Panc1 (cell line): Measurements from ENCODE around the gene CD151. TPM values are rescaled to one million over a fixed set of nuclear protein-coding genes. Genes with fewer than 3 reads are reported as not detected.

Experiments used
- ATAC-seq: fragments of 200-7000 bp; cut with Tn5 transposase; 2 replicates; pipeline ENCODE4 v1.9.1; 2020; ENCODE audit warnings: mild to moderate bottlenecking, moderate library complexity
- BruUV-seq: library from RNA; stranded (reverse); fragments of 400-500 nt; replicated peaks from 2 replicates; lab custom pipeline; 2021; lab: Mats Ljungman, UMichigan
- CTCF ChIA-PET: fragments of 300-600 bp; sonication (Branson Sonifier 250); formaldehyde crosslinking; loops from one replicate; lab custom pipeline; 2022; ENCODE audit warnings: antibody characterized with exemption; lab: Charles Lee
- POLR2A ChIA-PET: fragments of 300-600 bp; sonication (Branson Sonifier 250); formaldehyde crosslinking; loops from one replicate; lab custom pipeline; 2022; ENCODE audit warnings: antibody characterized with exemption; lab: Charles Lee
- DNase-seq: peaks from one replicate; pipeline ENCODE4 v3.0.0-alpha.2; 2010; ENCODE audit warnings: low read depth, low spot score
- H3K27ac ChIP-seq: 2 replicates; pipeline ENCODE4 v1.5.1; 2011; ENCODE audit warnings: mild to moderate bottlenecking, low read length, inconsistent platforms
- H3K27me3 ChIP-seq: fragments of 200-500 bp; sonication (Bioruptor generic); 2 replicates; pipeline ENCODE4 v1.6.0; 2014; ENCODE audit warnings: low read length, inconsistent platforms; ENCODE audit not compliant: control insufficient read depth, insufficient read depth
- H3K36me3 ChIP-seq: fragments of 200-500 bp; sonication (Bioruptor generic); 2 replicates; pipeline ENCODE4 v1.5.1; 2014; ENCODE audit warnings: inconsistent platforms, mild to moderate bottlenecking, low read length, moderate library complexity; ENCODE audit not compliant: control insufficient read depth, insufficient read depth
- H3K4me1 ChIP-seq: 2 replicates; pipeline ENCODE4 v1.5.1; 2011; ENCODE audit warnings: inconsistent platforms, mild to moderate bottlenecking, low read length, moderate library complexity; ENCODE audit not compliant: control insufficient read depth, insufficient read depth
- H3K4me3 ChIP-seq, 2 experiments: 2 replicates each; pipeline ENCODE4 v1.5.1; 2011 to 2012; ENCODE audit warnings: low read depth in 2 of 2, low read length in 2 of 2, mild to moderate bottlenecking in 2 of 2, inconsistent platforms in 1 of 2, moderate library complexity in 1 of 2
- H3K9me3 ChIP-seq: fragments of 200-500 bp; sonication (Bioruptor generic); 2 replicates; pipeline ENCODE4 v1.5.1; 2014; ENCODE audit warnings: low read depth, mild to moderate bottlenecking, inconsistent platforms, low read length, moderate library complexity; ENCODE audit not compliant: control insufficient read depth, insufficient read depth
- POLR2AphosphoS5 ChIP-seq: IDR thresholded peaks from 2 replicates; pipeline ENCODE4 v1.6.1; 2012; ENCODE audit warnings: mild to moderate bottlenecking, low read depth, low read length, moderate library complexity
- SIN3A ChIP-seq: IDR thresholded peaks from 2 replicates; pipeline ENCODE4 v1.6.1; 2012; ENCODE audit warnings: low read depth, mild to moderate bottlenecking, low read length, moderate library complexity, borderline replicate concordance; ENCODE audit not compliant: insufficient read depth
- TCF7L2 ChIP-seq: IDR thresholded peaks from 2 replicates; pipeline ENCODE4 v1.6.1; 2011; ENCODE audit warnings: mild to moderate bottlenecking, low read depth, low read length, inconsistent platforms
- in situ Hi-C: cut with HindIII; loops from 2 replicates; pipeline ENCODE4 v1.10.0; 2016; ENCODE audit warnings: low sequenced_read_pairs, low pct_unique_long_range_greater_than_20kb
- intact Hi-C: fragments of 100-400 bp; cut with micrococcal nuclease; formaldehyde crosslinking; loops from one replicate; pipeline ENCODE4 v1.10.0; 2022; ENCODE audit not compliant: unreplicated experiment
- total RNA-seq: library from RNA; stranded (reverse); gene quantifications from one replicate; pipeline ENCODE4 v1.2.1, GENCODE V29; 2021; ENCODE audit not compliant: unreplicated experiment
- TF ChIP-seq, protein P1 (sequence below), 2 experiments: IDR thresholded peaks; 2 replicates each; pipeline ENCODE4 v1.6.1; 2011 to 2012; ENCODE audit warnings: low read depth in 2 of 2, control low read depth in 1 of 2, low read length in 1 of 2, mild to moderate bottlenecking in 1 of 2, moderate library complexity in 1 of 2; ENCODE audit not compliant: insufficient read depth in 1 of 2
- TF ChIP-seq, protein P2 (sequence below): fragments of 450-650 bp; IDR thresholded peaks from 2 replicates; pipeline ENCODE4 v1.5.1; 2017; ENCODE audit warnings: mild to moderate bottlenecking

Gene CD151
- total RNA-seq, 1 experiment from 2014 or later, result 680 TPM

DNA sequence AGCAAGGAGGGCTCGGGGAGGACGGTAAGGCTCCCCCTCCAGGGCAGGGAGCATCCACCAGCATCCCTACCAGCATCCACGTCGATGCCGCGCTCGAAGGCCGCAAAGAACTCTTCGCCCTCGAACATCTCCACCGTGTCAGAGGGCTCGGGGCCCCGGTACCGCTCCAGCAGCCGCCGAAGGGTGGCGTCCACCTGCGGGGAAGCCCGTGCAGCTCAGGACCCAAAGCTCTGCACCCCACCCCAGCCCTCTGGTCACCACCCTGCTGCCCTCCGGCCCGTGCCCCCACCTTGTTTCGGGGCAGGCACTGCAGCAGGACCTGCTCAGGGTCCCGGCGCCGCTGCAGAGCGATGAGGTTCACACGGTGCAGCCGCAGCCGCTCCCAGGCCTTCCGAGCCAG is 32.3 kb upstream of the CD151 start:
- Histone ChIP-seq H3K4me3 (no peak overlapping the region), H3K4me1 (peaks cover 36% of the 10 kb centered on the region), H3K9me3 (no peaks in the 10 kb centered on the region), H3K36me3 (no peaks in the 10 kb centered on the region), H3K27me3 (no peaks in the 10 kb centered on the region), H3K27ac (no peak overlapping the region)
- DNase-seq (no peak), ATAC-seq (no peak)
- CTCF ChIA-PET, result no interaction called here
- BruUV-seq, result no TSS peak
- intact Hi-C loops (no loop called here), in situ Hi-C loops (no loop called here)
- TF ChIP-seq TCF7L2, result no peak
- no peak for TF ChIP-seq POLR2AphosphoS5
- TF ChIP-seq, protein P1, sequence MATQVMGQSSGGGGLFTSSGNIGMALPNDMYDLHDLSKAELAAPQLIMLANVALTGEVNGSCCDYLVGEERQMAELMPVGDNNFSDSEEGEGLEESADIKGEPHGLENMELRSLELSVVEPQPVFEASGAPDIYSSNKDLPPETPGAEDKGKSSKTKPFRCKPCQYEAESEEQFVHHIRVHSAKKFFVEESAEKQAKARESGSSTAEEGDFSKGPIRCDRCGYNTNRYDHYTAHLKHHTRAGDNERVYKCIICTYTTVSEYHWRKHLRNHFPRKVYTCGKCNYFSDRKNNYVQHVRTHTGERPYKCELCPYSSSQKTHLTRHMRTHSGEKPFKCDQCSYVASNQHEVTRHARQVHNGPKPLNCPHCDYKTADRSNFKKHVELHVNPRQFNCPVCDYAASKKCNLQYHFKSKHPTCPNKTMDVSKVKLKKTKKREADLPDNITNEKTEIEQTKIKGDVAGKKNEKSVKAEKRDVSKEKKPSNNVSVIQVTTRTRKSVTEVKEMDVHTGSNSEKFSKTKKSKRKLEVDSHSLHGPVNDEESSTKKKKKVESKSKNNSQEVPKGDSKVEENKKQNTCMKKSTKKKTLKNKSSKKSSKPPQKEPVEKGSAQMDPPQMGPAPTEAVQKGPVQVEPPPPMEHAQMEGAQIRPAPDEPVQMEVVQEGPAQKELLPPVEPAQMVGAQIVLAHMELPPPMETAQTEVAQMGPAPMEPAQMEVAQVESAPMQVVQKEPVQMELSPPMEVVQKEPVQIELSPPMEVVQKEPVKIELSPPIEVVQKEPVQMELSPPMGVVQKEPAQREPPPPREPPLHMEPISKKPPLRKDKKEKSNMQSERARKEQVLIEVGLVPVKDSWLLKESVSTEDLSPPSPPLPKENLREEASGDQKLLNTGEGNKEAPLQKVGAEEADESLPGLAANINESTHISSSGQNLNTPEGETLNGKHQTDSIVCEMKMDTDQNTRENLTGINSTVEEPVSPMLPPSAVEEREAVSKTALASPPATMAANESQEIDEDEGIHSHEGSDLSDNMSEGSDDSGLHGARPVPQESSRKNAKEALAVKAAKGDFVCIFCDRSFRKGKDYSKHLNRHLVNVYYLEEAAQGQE (IDR thresholded peaks at IDR 0.05; ENCODE audit: insufficient read depth in 1 of 2, low read depth in 2 of 2, low read length in 1 of 2), result no peak
- no peak for TF ChIP-seq SIN3A
- TF ChIP-seq, protein P2, sequence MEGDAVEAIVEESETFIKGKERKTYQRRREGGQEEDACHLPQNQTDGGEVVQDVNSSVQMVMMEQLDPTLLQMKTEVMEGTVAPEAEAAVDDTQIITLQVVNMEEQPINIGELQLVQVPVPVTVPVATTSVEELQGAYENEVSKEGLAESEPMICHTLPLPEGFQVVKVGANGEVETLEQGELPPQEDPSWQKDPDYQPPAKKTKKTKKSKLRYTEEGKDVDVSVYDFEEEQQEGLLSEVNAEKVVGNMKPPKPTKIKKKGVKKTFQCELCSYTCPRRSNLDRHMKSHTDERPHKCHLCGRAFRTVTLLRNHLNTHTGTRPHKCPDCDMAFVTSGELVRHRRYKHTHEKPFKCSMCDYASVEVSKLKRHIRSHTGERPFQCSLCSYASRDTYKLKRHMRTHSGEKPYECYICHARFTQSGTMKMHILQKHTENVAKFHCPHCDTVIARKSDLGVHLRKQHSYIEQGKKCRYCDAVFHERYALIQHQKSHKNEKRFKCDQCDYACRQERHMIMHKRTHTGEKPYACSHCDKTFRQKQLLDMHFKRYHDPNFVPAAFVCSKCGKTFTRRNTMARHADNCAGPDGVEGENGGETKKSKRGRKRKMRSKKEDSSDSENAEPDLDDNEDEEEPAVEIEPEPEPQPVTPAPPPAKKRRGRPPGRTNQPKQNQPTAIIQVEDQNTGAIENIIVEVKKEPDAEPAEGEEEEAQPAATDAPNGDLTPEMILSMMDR, result no peak
- POLR2A ChIA-PET, result no interaction called here

DNA sequence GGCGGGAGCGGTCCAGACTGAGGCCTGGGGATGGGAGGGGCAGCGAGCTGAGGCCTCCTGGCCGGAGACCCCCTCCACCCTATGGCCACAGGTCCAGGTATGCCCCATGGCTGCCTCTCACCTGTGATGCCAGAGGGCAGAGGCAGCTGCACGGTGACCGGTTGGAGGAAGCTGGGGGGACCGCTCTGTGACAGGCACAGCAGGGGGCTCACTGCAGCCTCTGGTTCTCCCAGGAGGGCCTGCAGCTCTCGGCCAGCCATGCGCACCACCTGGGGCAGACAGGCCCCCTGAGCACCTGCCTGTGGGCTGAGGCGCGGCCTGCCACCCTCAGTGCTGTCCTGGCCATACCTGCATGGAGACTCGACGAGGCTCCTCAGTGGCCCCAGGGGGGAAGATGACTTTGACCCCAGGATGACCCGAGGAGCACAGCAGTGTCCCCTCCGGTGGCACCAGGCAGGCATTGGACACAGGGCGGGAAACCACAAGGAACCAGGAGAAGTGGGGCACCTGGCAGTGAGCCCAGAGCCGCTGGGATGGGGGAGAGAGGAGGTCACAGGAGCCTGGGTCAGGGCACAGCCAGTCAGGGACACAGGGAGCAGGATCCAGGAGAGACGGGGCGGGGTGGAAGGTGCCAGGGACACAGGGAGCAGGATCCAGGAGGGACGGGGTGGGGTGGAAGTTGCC is 31.5 kb upstream of the CD151 start:
- no peaks in the 10 kb centered on the region for H3K27me3 ChIP-seq
- DNase-seq, result no peak
- peaks cover 41% of the 10 kb centered on the region for H3K4me1 ChIP-seq
- no peak overlapping the region for H3K4me3 ChIP-seq
- no peaks in the 10 kb centered on the region for H3K9me3 ChIP-seq
- no peak overlapping the region for H3K27ac ChIP-seq
- no TSS peak for BruUV-seq
- intact Hi-C loops, result no loop called here
- TF ChIP-seq TCF7L2 (no peak), POLR2AphosphoS5 (0 out of 2 replicates have a peak, but pooled peaks have one; percentile 21)
- no peak for ATAC-seq
- CTCF ChIA-PET, result interaction anchor here (0.6 kb wide), 1 partner anchor 21 kb away, joined by 3 read pairs; no protein-coding TSS in a partner anchor
- H3K36me3 ChIP-seq, result no peaks in the 10 kb centered on the region
- POLR2A ChIA-PET, result no interaction called here
- in situ Hi-C loops, result no loop called here

DNA sequence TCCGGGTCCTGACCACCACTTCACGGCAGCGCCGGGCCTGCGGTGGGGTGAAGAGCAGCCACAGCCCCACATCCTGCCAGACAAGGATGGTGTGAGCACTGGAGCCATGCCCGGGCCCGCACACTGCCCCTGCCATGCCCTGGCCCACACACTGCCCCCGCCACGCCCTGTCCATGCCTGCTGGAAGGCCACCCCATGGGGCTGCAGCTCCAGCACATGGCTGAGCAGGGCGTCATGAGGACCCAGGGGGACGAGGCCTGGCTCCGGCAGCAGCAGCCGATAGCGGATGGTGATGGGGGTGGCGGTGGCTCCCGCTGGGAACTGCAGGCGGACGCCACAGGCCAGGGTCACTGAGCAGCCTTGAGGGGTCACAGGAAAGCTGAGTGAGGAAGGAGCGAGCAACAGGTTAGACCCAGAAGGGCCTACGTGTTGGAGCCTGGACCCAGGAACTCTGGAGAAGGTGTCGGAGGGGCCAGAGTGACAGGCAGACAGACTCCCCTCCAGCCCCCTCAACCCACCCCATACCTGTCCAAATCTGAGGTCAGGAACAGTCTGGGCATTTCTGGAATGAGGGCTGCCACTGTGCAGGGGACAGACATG is 30.6 kb upstream of the CD151 start:
- no peak for DNase-seq
- in situ Hi-C loops (no loop called here), intact Hi-C loops (no loop called here)

More for the DNA sequence above, 30.6 kb upstream of the CD151 start:
- ATAC-seq, result no peak
- BruUV-seq, result no TSS peak
- CTCF ChIA-PET, result no interaction called here
- peaks cover 35% of the 10 kb centered on the region for H3K4me1 ChIP-seq
- H3K9me3 ChIP-seq, result no peaks in the 10 kb centered on the region
- H3K4me3 ChIP-seq, result no peak overlapping the region
- TF ChIP-seq POLR2AphosphoS5, result no peak
- TF ChIP-seq TCF7L2, result no peak
- TF ChIP-seq, protein P1 (IDR thresholded peaks at IDR 0.05; ENCODE audit: insufficient read depth in 1 of 2, low read depth in 2 of 2, low read length in 1 of 2), result no peak
- TF ChIP-seq, protein P2, result no peak
- TF ChIP-seq SIN3A, result no peak
- POLR2A ChIA-PET, result no interaction called here
- H3K27me3 ChIP-seq, result no peaks in the 10 kb centered on the region
- H3K27ac ChIP-seq, result no peak overlapping the region
- no peaks in the 10 kb centered on the region for H3K36me3 ChIP-seq
